Measurements from ENCODE around the gene GCHFR.

Gene GCHFR

GRCh38 chr15:40763801-40764628 is at the start of gene GCHFR:
Gene GCHFR, plus strand, starts transcription at chr15:40764068. Its CDS starts 113 bp downstream, at chr15:40764181.
- TF ChIP-seq MAX (IDR thresholded peaks at IDR 0.05) (peak; percentile 82; the same call in 1 of the 2 replicates), TEAD4 (IDR thresholded peaks at IDR 0.05) (no peak), YY1 (IDR thresholded peaks at IDR 0.05; ENCODE audit: low read depth) (no peak), ZBTB7A (IDR thresholded peaks at IDR 0.05; ENCODE audit: low read depth) (no peak; the same call in none of the 2 replicates), EP300 (IDR thresholded peaks at IDR 0.05; ENCODE audit: borderline replicate concordance) (no peak), CREB1 (IDR thresholded peaks at IDR 0.05; ENCODE audit: low read depth) (peak; percentile 11; the same call in 1 of the 2 replicates), NFIC (IDR thresholded peaks at IDR 0.05) (no peak), REST (IDR thresholded peaks at IDR 0.05; ENCODE audit: low read depth) (no peak), FOXM1 (IDR thresholded peaks at IDR 0.05; ENCODE audit: borderline replicate concordance, low read depth) (no peak), TAF1 (IDR thresholded peaks at IDR 0.05; ENCODE audit: low read depth) (peak; percentile 32; the same call in 1 of the 2 replicates), CEBPB (IDR thresholded peaks at IDR 0.05) (no peak), RAD21 (IDR thresholded peaks at IDR 0.05; ENCODE audit: low read depth) (no peak), EGR1 (IDR thresholded peaks at IDR 0.05) (peak; percentile 38; the same call in 1 of the 2 replicates), USF1 (IDR thresholded peaks at IDR 0.05) (no peak; the same call in 1 of the 2 replicates), TCF12 (IDR thresholded peaks at IDR 0.05; ENCODE audit: low read depth) (no peak; the same call in 1 of the 2 replicates)

GRCh38 chr15:40714144-40714543 is 49.7 kb upstream of the GCHFR start:
- no peak for TF ChIP-seq NFIC (IDR thresholded peaks at IDR 0.05)
- TF ChIP-seq REST (IDR thresholded peaks at IDR 0.05; ENCODE audit: low read depth) = no peak
- no peak for TF ChIP-seq USF1 (IDR thresholded peaks at IDR 0.05)
- TF ChIP-seq YY1 (IDR thresholded peaks at IDR 0.05; ENCODE audit: low read depth) = no peak
- no peak for TF ChIP-seq EGR1 (IDR thresholded peaks at IDR 0.05)
- no peak for TF ChIP-seq CREB1 (IDR thresholded peaks at IDR 0.05; ENCODE audit: low read depth)
- no peak for TF ChIP-seq MAX (IDR thresholded peaks at IDR 0.05)
- no peak for TF ChIP-seq EP300 (IDR thresholded peaks at IDR 0.05; ENCODE audit: borderline replicate concordance)
- no peak for TF ChIP-seq TEAD4 (IDR thresholded peaks at IDR 0.05)
- no peak for TF ChIP-seq RAD21 (IDR thresholded peaks at IDR 0.05; ENCODE audit: low read depth)
- TF ChIP-seq CEBPB (IDR thresholded peaks at IDR 0.05) = no peak
- TF ChIP-seq TCF12 (IDR thresholded peaks at IDR 0.05; ENCODE audit: low read depth) = no peak
- TF ChIP-seq TAF1 (IDR thresholded peaks at IDR 0.05; ENCODE audit: low read depth) = no peak
- TF ChIP-seq FOXM1 (IDR thresholded peaks at IDR 0.05; ENCODE audit: borderline replicate concordance, low read depth) = no peak
- no peak for TF ChIP-seq ZBTB7A (IDR thresholded peaks at IDR 0.05; ENCODE audit: low read depth)

- no peak for TF ChIP-seq NFIC (IDR thresholded peaks at IDR 0.05)
- no peak for TF ChIP-seq CREB1 (IDR thresholded peaks at IDR 0.05; ENCODE audit: low read depth)
- no peak for TF ChIP-seq TAF1 (IDR thresholded peaks at IDR 0.05; ENCODE audit: low read depth)
- TF ChIP-seq EP300 (IDR thresholded peaks at IDR 0.05; ENCODE audit: borderline replicate concordance) = no peak
- TF ChIP-seq FOXM1 (IDR thresholded peaks at IDR 0.05; ENCODE audit: borderline replicate concordance, low read depth) = no peak
- TF ChIP-seq TEAD4 (IDR thresholded peaks at IDR 0.05) = no peak
- no peak for TF ChIP-seq YY1 (IDR thresholded peaks at IDR 0.05; ENCODE audit: low read depth)
- TF ChIP-seq CEBPB (IDR thresholded peaks at IDR 0.05) = no peak
- TF ChIP-seq USF1 (IDR thresholded peaks at IDR 0.05) = no peak
- no peak for TF ChIP-seq TCF12 (IDR thresholded peaks at IDR 0.05; ENCODE audit: low read depth)
- TF ChIP-seq EGR1 (IDR thresholded peaks at IDR 0.05) = no peak
- TF ChIP-seq MAX (IDR thresholded peaks at IDR 0.05) = no peak
- no peak for TF ChIP-seq REST (IDR thresholded peaks at IDR 0.05; ENCODE audit: low read depth)
- no peak for TF ChIP-seq RAD21 (IDR thresholded peaks at IDR 0.05; ENCODE audit: low read depth)
- no peak for TF ChIP-seq ZBTB7A (IDR thresholded peaks at IDR 0.05; ENCODE audit: low read depth)
These were observed 47.7 kb upstream of the GCHFR start for GRCh38 chr15:40716165-40716564.
